Activated CD4-positive, alpha-beta T cell treated with anti-CD3 and anti-CD28 coated beads, Interleukin-2, amount 50 U/mL, for 1 hour (primary cell): Measurements from ENCODE around the gene SSBP2.
"Not testable (repeated sequence)": the region's sequence is repeated elsewhere in the genome, so short reads cannot be mapped to it uniquely, and the experiment has no call there.

ENCODE experiments used
- DNase-seq: peaks from one replicate; pipeline ENCODE4 v3.0.0-alpha.2; 2020

Gene SSBP2

DNA sequence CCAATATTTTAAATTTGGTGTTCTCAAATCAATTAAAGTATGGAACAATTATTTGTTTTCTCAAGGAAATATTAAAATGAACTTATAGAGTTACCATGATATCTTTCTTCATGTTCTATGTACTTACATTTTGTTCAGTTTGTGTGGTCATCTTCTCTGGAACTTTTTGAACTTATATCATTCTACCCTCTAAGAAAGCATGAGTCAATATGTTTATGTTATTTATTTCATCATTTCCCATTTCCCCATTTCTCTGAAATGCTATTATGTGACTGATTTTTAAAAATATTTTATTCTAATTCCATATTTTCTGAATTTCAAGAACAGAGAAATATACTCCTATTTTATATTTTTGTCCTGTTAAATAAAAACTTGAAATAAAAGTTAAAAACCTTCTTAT is 233.4 kb downstream of the SSBP2 start:
- DNase-seq = no peak

- DNase-seq = no peak
These were observed 234.8 kb downstream of the SSBP2 start for GRCh38 chr5:81516091-81516490.

DNA sequence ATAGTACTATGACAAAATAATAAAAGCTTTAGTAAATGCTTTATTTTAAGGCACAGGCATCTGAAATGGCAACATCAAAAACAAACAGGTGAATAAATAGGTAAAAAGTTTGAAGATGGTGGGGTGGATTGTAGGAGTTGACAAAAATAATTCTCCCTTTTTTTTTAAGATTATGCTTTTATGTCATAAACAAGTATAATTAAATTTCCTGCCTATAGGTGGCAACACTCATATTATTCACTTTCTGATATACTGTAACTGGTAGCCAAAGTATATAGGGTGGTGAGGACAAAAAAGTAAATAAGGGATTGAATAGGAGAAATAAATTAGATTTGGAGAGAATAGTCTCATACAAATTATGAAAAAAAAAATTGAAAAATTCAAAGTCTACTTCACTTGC is 236.9 kb downstream of the SSBP2 start:
- DNase-seq = no peak

GRCh38 chr5:81513473-81513872 is 237.4 kb downstream of the SSBP2 start:
- DNase-seq = no peak

DNA sequence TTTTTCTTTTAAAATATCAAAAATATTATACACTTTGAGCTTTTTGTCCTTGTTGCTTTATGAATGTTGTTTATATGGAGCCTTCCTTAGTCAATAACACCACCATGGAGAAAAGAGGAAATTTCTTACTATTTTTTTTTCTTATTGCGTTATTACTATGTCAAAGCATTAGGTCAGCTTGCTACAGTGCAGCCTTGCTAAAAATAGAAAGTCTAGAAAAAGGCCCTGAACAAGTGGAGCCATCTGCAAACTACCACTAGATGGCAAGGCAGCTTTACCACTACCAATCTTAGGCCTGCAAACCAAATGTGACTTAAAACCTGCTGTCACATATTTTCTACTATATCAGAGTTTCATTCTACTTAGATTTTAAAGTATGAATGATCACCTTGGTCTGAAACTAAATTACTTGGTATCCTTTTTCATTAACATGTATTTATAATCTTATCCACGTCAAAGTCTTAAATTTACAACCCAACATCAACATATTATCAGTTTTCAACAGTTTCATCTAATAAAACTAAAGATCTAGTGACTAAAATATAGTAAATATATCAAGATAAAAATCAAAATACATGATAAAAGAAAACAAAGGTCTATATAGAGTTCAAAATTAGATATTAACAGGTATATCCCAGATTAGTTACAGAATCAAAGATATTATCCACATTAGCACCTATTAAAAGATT is 243.9 kb downstream of the SSBP2 start:
- DNase-seq = peak; percentile 18

DNA sequence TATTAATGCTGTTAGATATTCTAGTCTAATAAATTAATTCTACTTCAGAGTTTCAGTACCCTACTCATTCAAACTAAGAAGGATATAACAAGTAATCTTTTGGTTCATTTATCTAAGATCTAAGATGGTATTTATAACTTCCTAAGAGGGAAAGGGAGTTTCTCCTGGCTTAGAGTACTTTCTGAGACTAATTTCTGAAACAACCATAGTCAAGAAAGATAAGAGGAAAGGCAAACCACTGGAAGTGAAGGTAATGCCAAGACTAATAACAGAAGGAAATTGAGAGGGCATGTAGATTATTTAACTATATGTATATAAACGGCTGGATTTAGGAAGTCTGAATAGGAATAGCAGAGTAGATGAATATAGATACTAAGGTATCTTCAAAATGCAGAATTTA is 244.5 kb downstream of the SSBP2 start:
- DNase-seq = no peak

GRCh38 chr5:81505672-81506071 is 245.2 kb downstream of the SSBP2 start:
- DNase-seq = no peak

DNA sequence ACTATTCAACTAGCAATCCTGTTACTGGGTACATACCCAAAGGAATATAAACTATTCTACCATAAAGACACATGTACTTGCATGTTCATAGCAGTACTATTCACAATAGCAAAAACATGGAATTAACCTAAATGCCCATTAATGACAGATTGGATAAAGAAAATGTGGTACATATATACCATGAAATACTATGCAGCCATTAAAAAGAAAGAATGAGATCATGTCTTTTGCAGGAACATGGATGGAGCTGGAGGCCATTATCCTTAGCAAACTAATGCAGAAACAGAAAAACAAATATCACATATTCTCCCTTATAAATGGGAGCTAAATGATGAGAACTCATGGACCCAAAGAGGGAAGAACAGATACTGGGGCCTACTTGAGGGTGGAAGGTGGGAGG is 247.3 kb downstream of the SSBP2 start:
- DNase-seq = not testable (repeated sequence)

DNA sequence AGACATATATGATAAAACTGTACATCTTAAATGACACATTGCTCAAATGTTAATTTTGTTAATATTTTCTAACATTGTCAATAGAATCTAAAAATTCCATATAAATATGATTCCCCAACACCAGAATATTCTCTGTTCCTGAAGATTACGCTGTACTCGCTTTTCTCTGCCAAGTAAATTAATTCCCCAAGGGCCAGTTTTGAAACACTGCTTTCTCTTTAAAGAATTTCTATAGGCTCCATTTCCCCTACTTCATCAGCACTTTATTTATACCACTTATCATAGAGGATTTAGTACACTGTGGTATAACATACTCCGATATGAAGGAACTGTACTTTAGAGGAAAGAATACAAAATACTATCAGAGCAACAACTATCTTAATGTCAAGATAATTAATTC is 255.6 kb downstream of the SSBP2 start:
- DNase-seq = no peak

DNA sequence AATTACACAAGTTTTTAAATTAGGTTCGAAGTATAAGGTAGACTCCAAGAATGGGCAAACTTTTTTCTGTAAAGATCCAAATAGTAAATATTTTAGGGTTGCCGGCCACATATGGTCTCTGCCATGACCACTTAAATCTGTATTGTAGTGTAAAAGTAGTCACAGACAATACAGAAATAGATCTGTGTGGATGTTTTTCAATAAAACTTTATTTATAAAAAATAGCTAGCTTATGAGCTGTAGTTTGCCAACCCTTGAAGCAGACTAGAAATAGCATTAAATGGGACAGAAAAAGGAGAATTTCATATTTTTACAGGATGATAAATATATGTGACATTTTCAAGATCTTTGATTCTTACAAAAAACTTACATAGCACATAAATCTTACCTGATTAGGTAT is 262.0 kb downstream of the SSBP2 start:
- DNase-seq = no peak

DNA sequence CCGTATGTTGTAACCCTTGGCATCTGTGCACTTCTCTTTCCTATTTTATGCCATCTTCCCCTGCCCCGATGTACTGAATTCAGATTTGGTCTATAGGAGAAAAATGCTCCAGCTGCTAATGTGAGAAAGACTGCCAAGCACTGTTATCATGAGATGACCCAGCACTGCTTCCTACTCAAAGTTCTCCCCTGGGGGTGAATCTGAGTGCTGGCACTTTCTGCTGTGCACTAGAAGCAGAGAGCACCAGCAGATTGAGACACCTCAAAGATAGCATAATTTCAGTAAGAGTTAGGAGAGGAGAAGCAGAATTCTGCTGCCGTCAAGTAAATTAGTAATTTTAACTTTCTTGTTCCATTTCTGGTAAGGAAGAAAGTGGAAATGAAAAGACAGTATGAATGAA is 264.2 kb downstream of the SSBP2 start:
- no peak for DNase-seq

- DNase-seq = no peak
These were observed 268.3 kb downstream of the SSBP2 start for GRCh38 chr5:81482595-81482994.

DNA sequence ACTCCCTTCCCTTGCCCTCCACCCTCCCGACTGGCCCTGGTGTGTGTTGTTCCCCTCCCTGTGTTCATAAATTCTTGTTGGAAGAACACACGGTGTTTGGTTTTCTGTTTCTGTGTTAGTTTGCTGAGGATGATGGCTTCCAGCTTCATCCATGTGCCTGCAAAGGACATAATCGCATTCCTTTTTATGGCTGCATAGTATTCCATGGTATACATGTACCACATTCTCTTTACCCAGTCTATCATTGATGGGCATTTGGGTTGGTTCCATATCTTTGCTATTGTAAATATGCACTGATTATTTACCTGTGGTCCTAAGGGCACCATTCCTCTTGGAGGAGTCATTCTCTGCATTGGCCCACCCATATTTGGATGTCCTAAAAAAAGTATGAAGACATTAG is 277.5 kb downstream of the SSBP2 start:
- not testable (repeated sequence) for DNase-seq

DNA sequence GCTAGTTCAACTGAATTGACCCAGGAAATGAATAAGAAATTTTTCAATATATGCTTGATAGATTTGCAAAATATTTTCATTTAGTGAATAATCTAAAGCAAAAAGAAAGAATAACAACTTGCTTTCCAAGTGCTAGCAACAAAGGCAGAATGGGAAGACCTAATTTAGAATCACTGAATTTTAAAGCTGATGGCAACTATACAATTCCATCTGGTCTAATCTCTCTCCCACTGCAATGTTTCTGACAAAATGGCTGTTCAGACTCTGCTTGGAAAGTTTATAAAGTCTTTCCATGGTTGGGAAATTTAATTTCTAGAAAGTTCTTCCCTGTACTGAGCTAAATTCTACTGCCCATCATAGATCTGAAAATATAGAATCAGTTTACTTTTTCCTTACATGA is 281.2 kb downstream of the SSBP2 start:
- DNase-seq = no peak

DNA sequence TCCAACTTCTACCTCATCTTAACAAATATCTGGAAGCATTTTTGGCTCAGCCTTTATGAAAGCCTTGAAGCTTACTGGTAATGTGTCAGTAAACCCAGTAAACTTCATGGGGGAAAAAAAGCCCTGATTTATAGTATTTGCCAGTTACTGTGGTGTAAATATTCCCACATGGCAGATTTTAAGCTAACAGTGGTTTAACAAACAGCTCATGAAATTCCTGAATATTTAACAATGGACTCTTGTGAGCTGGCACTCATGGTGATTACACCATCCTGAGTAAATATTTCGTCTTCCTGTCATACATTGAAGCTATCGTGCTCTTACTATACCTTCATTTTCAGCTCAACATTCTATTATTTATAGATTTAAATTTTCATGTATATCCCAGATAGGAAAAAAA is 300.0 kb downstream of the SSBP2 start:
- DNase-seq = no peak

DNA sequence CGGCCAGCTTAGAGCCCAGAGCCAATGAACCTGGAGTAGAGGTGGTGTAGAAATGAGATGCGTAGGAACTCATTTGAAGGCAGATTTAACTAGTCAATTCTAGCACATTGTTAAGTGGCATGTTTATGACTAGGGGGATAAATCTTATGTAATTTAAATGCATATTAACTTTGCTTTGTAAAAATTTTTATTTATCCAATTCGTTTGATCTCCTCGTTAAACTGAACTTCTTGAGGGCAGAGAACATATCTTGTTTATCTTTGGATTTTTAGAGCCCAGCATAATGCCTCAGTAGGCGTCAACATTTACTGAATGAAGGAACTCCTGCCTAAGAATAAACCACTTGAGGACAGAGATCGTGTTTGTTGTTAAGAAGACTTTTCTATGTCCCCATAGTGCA is 315.9 kb downstream of the SSBP2 start:
- DNase-seq = no peak

- DNase-seq = no peak
These were observed 320.9 kb downstream of the SSBP2 start for GRCh38 chr5:81429985-81430384.

DNA sequence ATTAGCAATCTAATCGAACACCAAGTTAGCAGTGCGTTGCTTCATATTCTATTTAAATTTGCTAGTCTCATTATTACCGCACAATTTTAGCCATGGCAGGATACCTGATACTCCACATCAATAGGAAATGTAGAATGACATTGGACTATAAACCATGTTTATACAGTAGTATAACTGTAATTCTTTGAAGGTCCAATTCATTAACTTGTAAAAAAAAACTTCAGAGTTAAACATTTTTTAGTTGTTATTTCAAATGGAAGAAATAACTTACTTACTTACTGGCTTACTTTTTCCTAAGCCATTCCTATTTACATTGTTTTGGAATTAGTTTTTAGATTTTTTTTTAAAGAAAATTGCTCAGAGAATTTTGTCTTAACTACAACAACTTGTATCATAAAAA is 321.5 kb downstream of the SSBP2 start:
- DNase-seq = no peak

- no peak for DNase-seq
These were observed 322.0 kb downstream of the SSBP2 start for GRCh38 chr5:81428861-81429260.

- DNase-seq = no peak
These were observed 322.5 kb downstream of the SSBP2 start for GRCh38 chr5:81428446-81428845.

DNA sequence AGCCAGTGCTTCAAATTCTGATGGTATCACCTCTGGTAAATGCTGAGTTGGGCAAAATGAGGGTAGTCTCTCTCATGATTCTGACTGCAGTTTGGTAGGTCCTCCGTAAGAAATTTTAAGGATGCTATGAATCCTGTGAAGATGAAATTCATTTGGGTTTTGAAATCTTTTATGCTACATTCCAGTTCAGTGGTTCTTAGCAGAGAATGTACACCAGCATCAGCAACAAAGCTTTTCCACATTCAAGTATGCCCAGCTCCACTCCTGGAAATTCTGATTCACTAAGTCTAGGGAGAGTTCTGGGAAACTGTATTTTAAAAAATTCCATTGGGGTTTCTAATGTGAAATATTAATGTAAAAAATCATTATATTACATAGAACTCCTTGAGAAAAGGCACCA is 323.3 kb downstream of the SSBP2 start:
- DNase-seq = no peak

DNA sequence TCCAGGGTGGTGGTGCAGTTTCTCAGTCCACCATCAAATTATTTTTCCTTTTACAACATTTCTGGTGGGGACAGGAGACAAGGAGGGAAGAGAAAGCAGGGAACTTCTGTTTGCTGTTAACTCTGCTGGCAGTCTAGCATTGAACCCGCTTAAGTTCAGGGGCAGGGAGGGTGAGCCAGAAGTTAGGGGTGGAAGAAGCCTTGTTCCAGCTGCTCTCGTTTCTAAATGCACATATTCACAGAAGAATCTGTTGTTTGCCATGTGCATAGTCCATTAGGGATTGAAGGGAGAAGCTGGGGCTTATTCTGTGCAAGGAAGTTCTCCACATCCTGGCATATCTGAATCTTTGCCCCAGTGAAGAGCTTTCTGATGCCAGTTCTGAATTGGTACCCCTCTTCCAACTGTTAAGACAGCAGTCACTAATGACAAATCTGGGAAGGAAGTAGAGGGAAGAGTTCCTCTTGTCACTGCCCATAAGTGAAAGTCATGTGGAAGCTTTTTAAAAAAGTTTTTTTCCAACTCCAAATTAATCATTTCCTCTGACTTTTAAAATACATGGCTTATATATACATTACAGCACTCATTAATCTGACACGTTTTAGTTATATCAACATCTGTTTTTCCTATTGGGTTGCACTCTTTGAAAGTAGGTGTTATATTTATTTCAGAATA is 324.4 kb downstream of the SSBP2 start:
- DNase-seq = no peak

DNA sequence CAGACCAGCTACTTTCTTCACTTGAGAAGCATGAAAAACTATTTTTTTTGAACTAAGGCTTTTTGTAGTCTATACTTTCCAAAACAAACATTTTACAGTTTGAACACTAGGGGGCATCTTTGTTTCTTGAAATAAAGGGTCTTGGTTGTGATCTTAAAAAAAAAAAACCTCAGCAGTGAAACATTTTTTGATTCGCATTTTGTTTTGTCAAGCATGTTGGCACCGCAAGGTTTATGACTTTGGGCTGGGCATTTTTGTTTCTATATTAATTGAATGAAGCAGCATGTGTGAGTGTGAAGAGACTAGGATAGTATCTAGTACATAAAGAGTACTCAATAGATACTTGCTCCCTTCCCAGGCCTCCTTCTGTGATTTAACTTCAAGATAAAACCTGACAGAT is 325.3 kb downstream of the SSBP2 start:
- no peak for DNase-seq

- DNase-seq = no peak
These were observed 326.2 kb downstream of the SSBP2 start for GRCh38 chr5:81424728-81425127.

- no peak for DNase-seq
These were observed 328.2 kb downstream of the SSBP2 start for GRCh38 chr5:81422671-81423070.
